ENCODE measurements around the gene ETFB. TPM values are rescaled to one million over a fixed set of nuclear protein-coding genes. Genes with fewer than 3 reads are reported as not detected.
"Not testable (repeated sequence)": the region's sequence is repeated elsewhere in the genome, so short reads cannot be mapped to it uniquely, and the experiment has no call there.

The ETFB gene
- total RNA-seq, 1 donor = 84.3 TPM

DNA sequence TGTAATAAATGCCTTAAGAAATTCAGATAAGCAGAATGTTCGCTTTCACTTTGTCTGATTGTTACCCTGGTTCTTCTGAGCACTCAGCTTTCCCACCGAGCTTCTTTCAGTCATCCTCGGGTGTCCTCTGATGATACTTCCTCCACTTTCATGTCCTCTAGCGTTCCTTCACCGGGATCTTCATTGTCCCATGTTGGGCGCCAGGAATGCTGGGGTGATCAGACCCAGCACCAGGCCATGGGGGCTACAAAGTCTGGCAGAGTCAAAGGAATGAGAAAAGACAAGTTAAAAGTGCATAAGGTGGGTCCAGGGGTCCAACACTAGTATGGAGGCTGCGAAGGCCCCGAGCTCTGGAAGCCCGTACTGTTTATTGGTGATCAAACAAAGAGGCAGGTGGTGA lies 35.9 kb upstream of the ETFB start:
- Histone ChIP-seq H3K9me3 (ENCODE audit: low read depth, low read length) (no peaks in the 10 kb centered on the region), H2AFZ (ENCODE audit: low read length) (no peak overlapping the region), H3K36me3 (ENCODE audit: insufficient read depth, low read length) (no peaks in the 10 kb centered on the region), H3K4me1 (ENCODE audit: insufficient read depth, low read length) (no peaks in the 10 kb centered on the region), H3K79me2 (ENCODE audit: insufficient read depth, low read length) (no peaks in the 10 kb centered on the region), H3K4me2 (ENCODE audit: insufficient read depth, low read length) (no peak overlapping the region), H4K20me1 (ENCODE audit: insufficient read depth, low read length) (no peaks in the 10 kb centered on the region), H3K27ac (ENCODE audit: low read depth, low read length) (no peak overlapping the region), H3K4me3 (ENCODE audit: insufficient read depth, low read length) (no peak overlapping the region), H3K27me3 (ENCODE audit: insufficient read depth, low read length) (no peaks in the 10 kb centered on the region)
- no peak for DNase-seq (ENCODE audit: insufficient read length, low spot score, missing footprints)
- no peak for TF ChIP-seq CTCF (IDR thresholded peaks at IDR 0.05; ENCODE audit: extremely low read depth, low read depth, low read length)

GRCh38 chr19:51399936-51400335 lies 33.7 kb upstream of the ETFB start:
- not testable (repeated sequence) for H3K79me2 ChIP-seq (ENCODE audit: insufficient read depth, low read length); H3K9me3 ChIP-seq (ENCODE audit: low read depth, low read length); H3K27ac ChIP-seq (ENCODE audit: low read depth, low read length); DNase-seq (ENCODE audit: insufficient read length, low spot score, missing footprints); H2AFZ ChIP-seq (ENCODE audit: low read length); H3K27me3 ChIP-seq (ENCODE audit: insufficient read depth, low read length); H3K4me2 ChIP-seq (ENCODE audit: insufficient read depth, low read length); H3K4me3 ChIP-seq (ENCODE audit: insufficient read depth, low read length); H4K20me1 ChIP-seq (ENCODE audit: insufficient read depth, low read length); H3K4me1 ChIP-seq (ENCODE audit: insufficient read depth, low read length); H3K36me3 ChIP-seq (ENCODE audit: insufficient read depth, low read length)

DNA sequence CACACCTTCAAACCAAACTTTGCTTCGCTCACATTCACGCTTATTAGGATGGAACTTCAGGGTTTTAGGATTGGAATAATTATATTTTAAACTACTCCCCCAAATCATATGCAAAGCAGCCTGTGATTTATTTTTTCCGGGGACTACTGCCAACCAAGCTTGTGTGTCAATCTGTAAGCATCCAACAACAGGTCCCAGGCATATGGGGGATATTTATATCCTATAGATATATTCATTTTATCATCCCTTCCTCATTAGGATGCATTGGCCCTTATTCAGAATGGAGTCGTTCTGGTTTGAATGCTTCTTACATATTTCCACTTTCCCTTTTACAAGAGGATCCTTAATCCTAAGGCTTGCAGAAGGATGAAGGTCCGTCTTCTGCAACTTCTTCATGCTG lies 33.0 kb upstream of the ETFB start:
- Histone ChIP-seq H3K4me2 (ENCODE audit: insufficient read depth, low read length) (no peak overlapping the region), H3K79me2 (ENCODE audit: insufficient read depth, low read length) (no peaks in the 10 kb centered on the region), H3K36me3 (ENCODE audit: insufficient read depth, low read length) (no peaks in the 10 kb centered on the region), H3K9me3 (ENCODE audit: low read depth, low read length) (no peaks in the 10 kb centered on the region), H3K4me3 (ENCODE audit: insufficient read depth, low read length) (no peak overlapping the region), H3K27ac (ENCODE audit: low read depth, low read length) (no peak overlapping the region), H3K27me3 (ENCODE audit: insufficient read depth, low read length) (no peaks in the 10 kb centered on the region), H4K20me1 (ENCODE audit: insufficient read depth, low read length) (no peaks in the 10 kb centered on the region), H3K4me1 (ENCODE audit: insufficient read depth, low read length) (peaks cover 7% of the 10 kb centered on the region), H2AFZ (ENCODE audit: low read length) (no peak overlapping the region)
- TF ChIP-seq CTCF (IDR thresholded peaks at IDR 0.05; ENCODE audit: extremely low read depth, low read depth, low read length) = no peak
- peak; percentile 8 for DNase-seq (ENCODE audit: insufficient read length, low spot score, missing footprints)

DNA sequence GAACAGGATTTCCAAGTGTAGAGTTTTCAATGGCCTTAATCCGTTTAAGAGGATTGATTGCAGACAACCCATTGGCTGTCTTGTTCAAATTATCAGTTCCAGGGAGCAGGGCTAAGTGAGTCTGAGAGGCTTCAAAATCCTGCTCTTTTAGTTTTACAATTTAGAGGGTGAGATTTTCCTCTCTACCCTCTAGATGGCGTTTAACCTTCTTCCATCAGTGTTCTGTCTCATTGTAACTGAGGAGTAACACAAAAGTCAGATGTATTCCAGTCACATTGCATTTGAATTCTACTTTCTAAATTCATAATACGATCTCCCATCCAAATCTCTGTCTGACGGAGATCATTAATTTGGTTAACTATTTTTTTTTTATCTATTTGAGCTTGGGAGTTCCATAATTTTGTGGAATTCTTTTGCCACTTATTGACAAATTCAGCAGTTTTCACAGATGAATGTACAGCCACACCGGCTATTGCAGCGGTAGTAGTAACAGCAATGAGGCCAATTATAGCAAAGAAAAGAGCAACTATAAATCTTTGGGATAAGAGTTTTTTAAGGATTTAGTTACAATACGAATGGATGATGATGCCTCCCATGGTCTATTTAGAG lies 32.0 kb upstream of the ETFB start:
- H3K27ac ChIP-seq (ENCODE audit: low read depth, low read length) = no peak overlapping the region
- no peaks in the 10 kb centered on the region for H3K9me3 ChIP-seq (ENCODE audit: low read depth, low read length)
- H3K4me3 ChIP-seq (ENCODE audit: insufficient read depth, low read length) = no peak overlapping the region
- no peaks in the 10 kb centered on the region for H3K36me3 ChIP-seq (ENCODE audit: insufficient read depth, low read length)
- peak; percentile 60 for TF ChIP-seq CTCF (IDR thresholded peaks at IDR 0.05; ENCODE audit: extremely low read depth, low read depth, low read length)
- H4K20me1 ChIP-seq (ENCODE audit: insufficient read depth, low read length) = no peaks in the 10 kb centered on the region
- no peak overlapping the region for H3K4me2 ChIP-seq (ENCODE audit: insufficient read depth, low read length)
- no peaks in the 10 kb centered on the region for H3K27me3 ChIP-seq (ENCODE audit: insufficient read depth, low read length)
- peak overlapping the region; percentile 19 for H2AFZ ChIP-seq (ENCODE audit: low read length)
- DNase-seq (ENCODE audit: insufficient read length, low spot score, missing footprints) = peak; percentile 30
- H3K79me2 ChIP-seq (ENCODE audit: insufficient read depth, low read length) = no peaks in the 10 kb centered on the region
- peaks cover 7% of the 10 kb centered on the region for H3K4me1 ChIP-seq (ENCODE audit: insufficient read depth, low read length)

- not testable (repeated sequence) for H3K36me3 ChIP-seq (ENCODE audit: insufficient read depth, low read length); H4K20me1 ChIP-seq (ENCODE audit: insufficient read depth, low read length); H2AFZ ChIP-seq (ENCODE audit: low read length); H3K4me2 ChIP-seq (ENCODE audit: insufficient read depth, low read length); H3K4me3 ChIP-seq (ENCODE audit: insufficient read depth, low read length); H3K27ac ChIP-seq (ENCODE audit: low read depth, low read length); H3K4me1 ChIP-seq (ENCODE audit: insufficient read depth, low read length); H3K27me3 ChIP-seq (ENCODE audit: insufficient read depth, low read length); H3K9me3 ChIP-seq (ENCODE audit: low read depth, low read length); H3K79me2 ChIP-seq (ENCODE audit: insufficient read depth, low read length); DNase-seq (ENCODE audit: insufficient read length, low spot score, missing footprints)
Observed at GRCh38 chr19:51397453-51397852, 31.3 kb upstream of the ETFB start.
